SK-N-SH (cell line): ENCODE data around the gene CDC42SE2. TPM values are rescaled to one million over a fixed set of nuclear protein-coding genes. Genes with fewer than 3 reads are reported as not detected.
A peak's percentile ranks its signal among the peaks of the same experiment; 100 is the strongest.

ENCODE experiments used
- CTCF ChIA-PET: fragments of 300-600, 350-600 bp; formaldehyde crosslinking; extraction: SDS; loops from one replicate; lab custom pipeline; 2021; lab: Yijun Ruan, JAX
- POLR2A ChIA-PET: fragments of 350-600 bp; sonication (Branson Sonifier 250); formaldehyde crosslinking; extraction: SDS; loops from one replicate; lab custom pipeline; 2020; ENCODE audit warnings: antibody characterized with exemption, inconsistent platforms; lab: Yijun Ruan, JAX
- DNase-seq: peaks from one replicate; pipeline ENCODE4 v3.0.0; 2012
- H2AFZ ChIP-seq: fragments of 200-600 bp; sonication (generic); 2 replicates; pipeline ENCODE4 v1.8.1; 2016; ENCODE audit warnings: antibody characterized with exemption, mild to moderate bottlenecking, low read depth
- H3F3A ChIP-seq: fragments of 200-600 bp; sonication (generic); replicated peaks from 2 replicates; pipeline ENCODE3; 2016; ENCODE audit warnings: antibody characterized with exemption, mild to moderate bottlenecking; ENCODE audit not compliant: insufficient read depth
- H3K27ac ChIP-seq, 2 experiments: fragments of 200-500 bp in 1 of 2; fragments of 200-600 bp in 1 of 2; sonication (Bioruptor generic) in 1 of 2; sonication (generic), shearing (Covaris generic) in 1 of 2; 2 replicates each; pipeline versions ENCODE4 v1.5.1 to v1.6.1; 2014 to 2016; ENCODE audit warnings: low read depth in 2 of 2, inconsistent platforms in 1 of 2, low read length in 1 of 2, mild to moderate bottlenecking in 1 of 2, mixed read lengths in 1 of 2
- H3K27me3 ChIP-seq: fragments of 200-600 bp; sonication (generic), shearing (Covaris generic); 2 replicates; pipeline ENCODE4 v1.6.1; 2016; ENCODE audit warnings: mixed run types; ENCODE audit not compliant: insufficient read depth
- H3K36me3 ChIP-seq, 2 experiments: fragments of 200-500 bp in 1 of 2; fragments of 200-600 bp in 1 of 2; sonication (Bioruptor generic) in 1 of 2; sonication (generic) in 1 of 2; replicated peaks in 1 of 2; 2 replicates each; pipeline versions ENCODE3 to v1.5.1; 2014 to 2016; ENCODE audit warnings: low read length in 1 of 2, mild to moderate bottlenecking in 1 of 2; ENCODE audit not compliant: insufficient read depth in 2 of 2, control insufficient read depth in 1 of 2
- H3K4me1 ChIP-seq, 2 experiments: fragments of 200-500 bp in 1 of 2; fragments of 200-600 bp in 1 of 2; sonication (Bioruptor generic) in 1 of 2; sonication (generic), shearing (Covaris generic) in 1 of 2; 2 replicates each; pipeline versions ENCODE4 v1.5.1 to v1.6.1; 2014 to 2016; ENCODE audit warnings: low read depth in 1 of 2, low read length in 1 of 2, mixed run types in 1 of 2; ENCODE audit not compliant: insufficient read depth in 2 of 2, control insufficient read depth in 1 of 2
- H3K4me2 ChIP-seq: fragments of 200-600 bp; sonication (generic), shearing (Covaris generic); 2 replicates; pipeline ENCODE4 v1.6.1; 2017; ENCODE audit warnings: mixed run types
- H3K4me3 ChIP-seq, 2 experiments: fragments of 200-500 bp in 1 of 2; fragments of 200-600 bp in 1 of 2; sonication (Bioruptor generic) in 1 of 2; sonication (generic), shearing (Covaris generic) in 1 of 2; 2 replicates each; pipeline versions ENCODE4 v1.5.1 to v1.8.1; 2014 to 2016; ENCODE audit warnings: low read depth in 2 of 2, inconsistent platforms in 1 of 2, low read length in 1 of 2, mild to moderate bottlenecking in 1 of 2, mixed read lengths in 1 of 2, moderate library complexity in 1 of 2
- H3K79me2 ChIP-seq: fragments of 200-600 bp; sonication (generic); 2 replicates; pipeline ENCODE4 v1.8.1; 2017; ENCODE audit warnings: mild to moderate bottlenecking; ENCODE audit not compliant: insufficient read depth
- H3K9ac ChIP-seq: fragments of 200-600 bp; sonication (generic); 2 replicates; pipeline ENCODE4 v1.6.1; 2017; ENCODE audit warnings: mixed run types
- H3K9me2 ChIP-seq: fragments of 200-600 bp; sonication (generic); 2 replicates; pipeline ENCODE4 v1.6.1; 2017; ENCODE audit warnings: mixed run types
- H3K9me3 ChIP-seq: fragments of 200-600 bp; sonication (generic); 2 replicates; pipeline ENCODE4 v1.6.1; 2017; ENCODE audit warnings: mixed run types, mild to moderate bottlenecking, moderate library complexity
- H4K20me1 ChIP-seq: fragments of 200-600 bp; sonication (generic); 2 replicates; pipeline ENCODE4 v1.6.1; 2017; ENCODE audit warnings: mild to moderate bottlenecking, mixed run types; ENCODE audit not compliant: insufficient read depth
- CTCF ChIP-seq: fragments of 200-600 bp; sonication (generic); IDR thresholded peaks from 2 replicates; pipeline ENCODE4 v1.6.1; 2017; ENCODE audit warnings: antibody characterized with exemption, mild to moderate bottlenecking, moderate library complexity
- FOSL2 ChIP-seq: IDR thresholded peaks from 2 replicates; pipeline ENCODE4 v1.4.0; 2012; ENCODE audit warnings: low read depth, mild to moderate bottlenecking, moderate library complexity, borderline replicate concordance
- FOXM1 ChIP-seq: IDR thresholded peaks from 2 replicates; pipeline ENCODE4 v1.4.0; 2012; ENCODE audit warnings: low read depth, mild to moderate bottlenecking
- GABPA ChIP-seq: IDR thresholded peaks from 2 replicates; pipeline ENCODE4 v1.4.0; 2012; ENCODE audit warnings: low read depth, mild to moderate bottlenecking
- GATA2 ChIP-seq: sonication (generic); formaldehyde crosslinking; IDR thresholded peaks from 2 replicates; pipeline ENCODE4 v1.5.0; 2020; ENCODE audit warnings: mild to moderate bottlenecking, missing genetic modification reagents
- IRF3 ChIP-seq: fragments of 150-350 bp; IDR thresholded peaks from 2 replicates; pipeline ENCODE4 v1.6.1; 2016; ENCODE audit warnings: mild to moderate bottlenecking, low read depth, low read length
- MAX ChIP-seq: IDR thresholded peaks from 2 replicates; pipeline ENCODE4 v1.4.0; 2012; ENCODE audit warnings: low read depth
- MEF2A ChIP-seq: IDR thresholded peaks from 2 replicates; pipeline ENCODE4 v1.4.0; 2012; ENCODE audit warnings: low read depth, borderline replicate concordance
- NRF1 ChIP-seq: IDR thresholded peaks from 2 replicates; pipeline ENCODE4 v1.6.1; 2012; ENCODE audit warnings: low read depth, mild to moderate bottlenecking, low read length
- PBX3 ChIP-seq: IDR thresholded peaks from 2 replicates; pipeline ENCODE4; 2012
- RFX5 ChIP-seq: IDR thresholded peaks from 2 replicates; pipeline ENCODE4 v1.6.1; 2012; ENCODE audit warnings: mild to moderate bottlenecking, improper control_type of control experiment, low read length
- RXRA ChIP-seq: IDR thresholded peaks from 2 replicates; pipeline ENCODE4 v1.4.0; 2012; ENCODE audit warnings: low read depth, mild to moderate bottlenecking, borderline replicate concordance
- SIN3A ChIP-seq: IDR thresholded peaks from 2 replicates; pipeline ENCODE4 v1.6.1; 2012; ENCODE audit warnings: low read depth, mild to moderate bottlenecking, low read length, moderate library complexity, borderline replicate concordance
- TEAD4 ChIP-seq: IDR thresholded peaks from 2 replicates; pipeline ENCODE4 v1.4.0; 2012; ENCODE audit warnings: mild to moderate bottlenecking, borderline replicate concordance; ENCODE audit not compliant: insufficient read depth
- USF2 ChIP-seq: fragments of 150-350 bp; IDR thresholded peaks from 2 replicates; pipeline ENCODE4 v1.6.1; 2017; ENCODE audit warnings: antibody characterized with exemption, low read length, low read depth, borderline replicate concordance
- WGBS: methylation state at CpG from one replicate; pipeline ENCODE4 v1.1.6; 2017; ENCODE audit warnings: low lambda C conversion rate; 5-methylcytosine and 5-hydroxymethylcytosine counted together
- polyA plus RNA-seq, 3 experiments: library from polyadenylated mRNA; depleted of rRNA; stranded (reverse); fragments of >200 nt; gene quantifications; 2 replicates each; pipeline ENCODE4 v1.2.3, GENCODE V29; 2012

The CDC42SE2 gene
- polyA plus RNA-seq, 1 of the 3 experiments (the other 2 are of a cell fraction), result 8.6 TPM

GRCh38 chr5:131229623-131230022 is 34.2 kb upstream of the CDC42SE2 start (continued):
- no peak for TF ChIP-seq TEAD4
- TF ChIP-seq USF2, result no peak
- TF ChIP-seq IRF3, result no peak
- no peak for TF ChIP-seq FOSL2
- no peak for TF ChIP-seq SIN3A

GRCh38 chr5:131230406-131230805 is 33.4 kb upstream of the CDC42SE2 start:
- POLR2A ChIA-PET, result no interaction called here
- Histone ChIP-seq H3K4me1 (no peaks in the 10 kb centered on the region), H3K27me3 (no peaks in the 10 kb centered on the region), H3K27ac (no peak overlapping the region), H3K4me2 (no peak overlapping the region), H3F3A (no peaks in the 10 kb centered on the region), H3K9me2 (no peaks in the 10 kb centered on the region), H2AFZ (no peak overlapping the region), H3K36me3 (no peaks in the 10 kb centered on the region), H3K9me3 (no peaks in the 10 kb centered on the region), H3K4me3 (no peak overlapping the region), H4K20me1 (no peaks in the 10 kb centered on the region), H3K79me2 (no peaks in the 10 kb centered on the region), H3K9ac (no peak overlapping the region)
- CTCF ChIA-PET, result no interaction called here
- TF ChIP-seq MAX, result no peak
- no peak for TF ChIP-seq NRF1
- DNase-seq, result peak; percentile 28
- WGBS, result 90% methylated on average over 5 of the region's 5 CpGs

GRCh38 chr5:131239686-131240085 is 24.2 kb upstream of the CDC42SE2 start:
- TF ChIP-seq PBX3 (no peak), TEAD4 (no peak), MEF2A (no peak), GATA2 (CRISPR knock-in tag) (no peak), CTCF (no peak), GABPA (no peak), RXRA (no peak), IRF3 (no peak), FOXM1 (no peak), MAX (no peak), RFX5 (no peak)
- ChIA-PET CTCF (no interaction called here), POLR2A (no interaction called here)
- no peaks in the 10 kb centered on the region for H4K20me1 ChIP-seq
- peaks cover 21% of the 10 kb centered on the region for H3F3A ChIP-seq
- no peaks in the 10 kb centered on the region for H3K4me1 ChIP-seq
- H3K4me2 ChIP-seq, result no peak overlapping the region
- 87% methylated on average over 1 of the region's 1 CpG for WGBS
- H2AFZ ChIP-seq, result no peak overlapping the region
- H3K36me3 ChIP-seq, result no peaks in the 10 kb centered on the region
- H3K9me3 ChIP-seq, result no peaks in the 10 kb centered on the region
- H3K79me2 ChIP-seq, result no peaks in the 10 kb centered on the region
- no peak for DNase-seq
- H3K27me3 ChIP-seq, result no peaks in the 10 kb centered on the region
- no peak overlapping the region for H3K9ac ChIP-seq
- no peaks in the 10 kb centered on the region for H3K9me2 ChIP-seq
- no peak overlapping the region for H3K27ac ChIP-seq
- no peak overlapping the region for H3K4me3 ChIP-seq
